Stimulated activated CD4-positive, alpha-beta T cell treated with anti-CD3 and anti-CD28 coated beads, TNF-alpha, amount 100 ng/mL, for 48 hours (primary cell): ENCODE measurements around the gene PIK3R6.

Experiments used
- DNase-seq, 3 donors: peaks; one replicate each; pipeline ENCODE4 v3.0.0-alpha.2; 2020; ENCODE audit warnings: low read depth in 3 of 3

The PIK3R6 gene

GRCh38 chr17:8855477-8856204 lies 11.8 kb downstream of the PIK3R6 start:
- DNase-seq = no peak

- DNase-seq = no peak
Measured at GRCh38 chr17:8851600-8851999, 15.9 kb downstream of the PIK3R6 start.

DNA sequence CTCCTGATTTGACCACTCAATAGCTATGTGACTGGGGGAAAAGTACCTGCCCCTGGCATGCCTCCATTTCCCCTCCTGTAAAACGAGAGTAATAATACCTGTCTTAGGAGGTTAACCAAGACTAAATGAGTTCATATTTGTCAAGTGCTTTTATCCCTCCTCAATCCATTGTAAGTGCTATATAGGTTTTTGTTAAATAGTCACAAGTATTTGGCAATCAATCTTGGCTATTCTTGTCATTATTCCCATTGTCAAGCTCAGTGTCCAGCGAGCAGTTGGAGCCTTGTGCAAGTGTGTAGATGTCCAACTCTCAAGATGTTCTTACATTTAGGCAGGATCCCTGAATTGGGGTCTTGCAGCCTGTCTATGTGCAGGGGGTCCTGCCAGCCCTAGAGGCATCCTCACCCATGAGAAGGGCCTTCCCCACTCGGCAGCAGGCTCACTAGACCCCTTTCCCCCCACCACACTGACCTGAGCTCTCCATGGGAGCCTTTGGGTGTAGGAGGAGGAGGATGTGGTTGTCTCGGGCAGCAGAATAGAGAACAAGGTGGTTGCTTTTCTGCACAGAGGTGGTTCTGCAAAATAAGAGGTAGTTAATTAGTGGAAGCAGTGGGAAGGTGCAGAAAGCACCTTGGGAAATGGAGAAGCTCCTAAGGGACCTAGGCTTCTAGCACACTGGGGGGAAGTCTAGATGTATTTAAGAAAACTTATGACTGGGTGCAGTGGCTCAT lies 18.0 kb downstream of the PIK3R6 start:
- no peak for DNase-seq

- DNase-seq = no peak
Measured at GRCh38 chr17:8847891-8848290, 19.6 kb downstream of the PIK3R6 start.

GRCh38 chr17:8846768-8847211 lies 20.7 kb downstream of the PIK3R6 start:
- no peak for DNase-seq

DNA sequence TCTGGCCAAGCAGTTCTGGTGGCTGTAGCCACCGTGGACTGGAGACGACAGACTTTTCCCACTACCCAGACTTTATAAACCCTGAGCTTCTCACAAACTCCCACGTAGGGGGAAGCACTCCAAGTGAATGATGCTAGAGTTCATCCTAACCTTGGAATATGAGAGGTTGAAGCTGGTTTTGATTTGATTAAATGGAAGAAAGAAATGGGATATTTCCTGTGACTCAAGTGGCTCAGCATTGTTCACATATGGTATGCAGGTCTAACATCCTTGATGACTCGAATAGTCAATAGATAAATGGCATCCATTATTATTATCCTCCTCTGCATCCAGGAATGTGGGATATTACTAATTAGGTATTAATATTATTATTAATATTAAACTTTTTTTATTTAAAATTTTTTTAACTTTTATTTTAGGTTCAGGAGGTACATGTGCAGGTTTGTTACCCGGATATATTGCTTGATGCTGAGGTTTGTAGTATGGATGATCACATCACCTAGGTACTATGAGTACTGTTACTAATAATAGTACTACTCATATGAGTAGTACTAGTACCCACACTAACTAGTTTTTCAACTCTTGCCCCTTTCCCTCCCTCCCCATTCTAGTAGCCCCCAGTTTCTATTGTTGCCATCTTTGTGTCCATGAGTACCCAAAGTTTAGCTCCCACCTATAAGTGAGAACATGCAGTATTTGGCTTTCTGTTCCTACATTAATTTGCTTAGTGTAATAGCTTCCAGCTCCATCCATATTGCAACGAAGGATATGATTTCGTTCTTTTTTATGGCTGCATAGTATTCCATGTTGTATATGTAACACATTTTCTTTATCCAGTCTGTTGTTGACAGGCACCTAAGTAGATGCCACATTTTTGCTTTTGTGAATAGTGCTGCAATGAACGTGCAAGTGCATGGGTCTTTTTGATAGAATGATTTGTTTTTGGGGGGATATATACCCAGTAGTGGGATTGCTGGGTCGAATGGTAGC lies 22.9 kb downstream of the PIK3R6 start:
- no peak for DNase-seq

- no peak for DNase-seq
Measured at GRCh38 chr17:8843344-8843743, 24.1 kb downstream of the PIK3R6 start.

- DNase-seq = no peak
Measured at GRCh38 chr17:8841844-8842243, 25.6 kb downstream of the PIK3R6 start.

DNA sequence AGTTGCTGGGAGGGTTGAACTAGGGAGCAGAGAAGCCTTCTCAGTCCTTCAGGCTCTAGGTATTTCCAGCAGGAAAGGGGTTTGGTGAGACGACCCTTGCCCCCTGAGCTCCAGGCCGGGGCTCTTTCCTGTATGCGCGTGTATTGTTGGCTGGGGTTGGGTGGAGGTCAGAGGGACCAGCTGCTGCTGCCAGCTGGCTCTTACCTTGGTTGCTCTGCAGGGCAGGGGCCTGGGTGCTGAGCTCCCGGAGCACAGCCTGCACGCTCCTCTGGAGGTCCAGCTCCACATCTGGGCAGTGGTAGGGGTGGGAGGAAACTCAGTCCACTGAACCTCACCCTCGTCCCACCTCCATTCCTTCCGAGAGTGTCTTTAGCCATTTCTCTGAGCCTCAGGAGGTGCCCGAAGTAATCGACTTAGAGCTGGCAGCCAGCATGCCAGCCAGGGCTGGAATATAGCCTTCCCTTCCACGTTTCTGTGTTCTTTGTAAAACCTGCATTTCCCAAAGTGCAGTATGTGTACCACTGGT lies 28.0 kb downstream of the PIK3R6 start:
- DNase-seq = no peak

DNA sequence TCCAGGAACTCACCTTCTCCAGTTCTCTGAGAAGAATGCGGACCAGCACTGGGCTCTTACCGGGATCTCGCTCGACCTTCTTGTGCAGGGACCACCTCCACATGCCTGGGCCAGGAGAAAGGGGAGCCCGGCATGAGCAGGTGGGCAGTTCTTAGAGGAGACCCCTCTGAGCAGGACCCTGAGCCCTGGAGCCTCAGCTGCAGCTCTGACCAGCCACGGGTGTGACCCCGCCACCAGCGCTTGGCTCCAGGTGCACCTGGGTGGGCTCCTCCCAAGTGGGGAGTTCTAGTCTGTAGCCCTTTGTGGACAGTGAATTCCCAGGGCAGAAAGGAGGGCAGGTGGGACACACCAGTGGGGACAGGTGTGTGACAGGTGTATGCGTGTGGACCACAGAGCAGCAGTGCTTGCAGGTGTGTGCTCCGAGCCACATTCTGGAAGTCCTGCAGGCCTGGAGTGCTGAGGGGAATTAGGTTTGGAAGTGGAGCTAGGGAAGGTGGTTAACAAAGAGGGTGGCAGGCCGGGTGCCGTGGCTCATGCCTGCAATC lies 28.9 kb downstream of the PIK3R6 start:
- no peak for DNase-seq

GRCh38 chr17:8837563-8838075 lies 29.9 kb downstream of the PIK3R6 start:
- DNase-seq = no peak

GRCh38 chr17:8836821-8837562 lies 30.5 kb downstream of the PIK3R6 start:
- no peak for DNase-seq

DNA sequence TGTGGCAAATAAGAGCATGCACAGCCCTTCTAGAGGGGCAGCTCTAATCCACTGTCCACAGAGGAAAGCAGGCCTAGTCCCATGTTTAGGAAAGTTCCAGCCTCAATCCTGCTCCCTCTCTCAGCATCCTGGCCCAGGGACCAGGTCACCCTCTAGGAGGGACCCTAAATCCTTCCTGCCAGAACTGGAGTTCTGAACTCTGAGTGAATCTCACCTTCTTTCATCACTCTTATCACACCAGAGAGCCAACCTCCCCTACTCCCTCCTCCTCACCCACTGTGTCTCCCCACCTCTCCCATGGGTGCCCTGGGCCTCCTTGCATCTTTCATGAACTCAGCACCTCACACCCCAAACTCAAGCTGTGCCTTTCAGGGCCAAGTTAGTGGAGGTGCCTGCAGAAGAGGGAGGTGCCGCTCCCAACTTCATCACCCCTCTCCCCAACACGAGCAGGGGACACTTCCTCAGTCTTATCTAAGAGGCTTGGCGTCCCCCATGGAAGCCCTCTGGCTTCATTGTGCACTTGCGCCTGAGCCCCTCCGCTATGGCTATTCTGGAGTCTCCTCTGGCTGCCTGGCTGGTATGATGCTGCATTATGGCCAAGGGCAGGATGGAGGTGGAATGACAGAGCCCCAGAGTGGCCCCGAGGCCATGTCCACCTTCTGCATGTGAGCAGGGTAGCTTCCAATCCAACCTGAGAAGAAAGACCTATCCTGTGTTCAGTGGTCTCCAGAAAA lies 31.7 kb downstream of the PIK3R6 start:
- no peak for DNase-seq

DNA sequence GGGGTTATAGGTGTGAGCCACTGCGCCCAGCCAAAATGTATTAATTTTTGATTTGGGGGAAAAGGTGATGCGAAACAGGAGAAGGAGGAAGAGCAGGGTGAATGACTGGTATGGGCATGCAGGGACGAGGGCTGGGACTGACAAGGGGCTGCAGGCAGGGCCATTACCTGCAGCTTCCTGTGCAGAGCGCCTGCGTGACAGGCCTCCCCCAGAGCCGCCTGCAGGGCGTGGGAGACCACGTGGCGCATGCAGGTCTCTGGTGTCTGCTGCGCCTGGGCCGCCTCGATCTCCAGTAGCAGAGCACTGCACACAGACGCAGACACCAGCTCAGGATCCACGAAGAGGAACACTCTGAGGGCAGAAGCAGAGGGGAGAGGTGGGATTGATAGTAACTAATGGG lies 32.4 kb downstream of the PIK3R6 start:
- DNase-seq = no peak

GRCh38 chr17:8832711-8833352 lies 34.6 kb downstream of the PIK3R6 start:
- DNase-seq = peak; percentile 8 to 27 (median 22)

- DNase-seq = no peak
Measured at GRCh38 chr17:8831234-8831849, 36.1 kb downstream of the PIK3R6 start.

DNA sequence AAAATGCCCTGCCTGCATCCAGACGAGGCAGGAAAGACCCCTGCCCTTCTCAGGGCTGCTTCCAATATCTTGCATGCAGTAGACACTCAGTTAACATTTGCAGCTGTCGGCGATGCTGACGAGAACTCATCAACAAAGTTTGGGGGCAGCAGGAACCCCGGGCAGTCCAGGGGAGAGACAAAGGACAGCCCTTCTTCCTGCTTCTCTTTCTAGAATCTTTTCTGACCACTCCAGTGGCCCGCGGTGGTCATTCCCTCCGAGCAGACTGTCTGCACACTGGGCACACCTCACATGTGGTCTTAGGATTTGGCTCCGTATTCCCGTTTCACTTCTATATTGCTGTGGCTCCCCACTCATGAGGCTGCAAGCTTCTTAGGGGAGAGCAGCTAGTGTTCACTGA lies 37.3 kb downstream of the PIK3R6 start:
- DNase-seq = no peak

- DNase-seq = no peak
Measured at GRCh38 chr17:8829036-8829941, 38.2 kb downstream of the PIK3R6 start.
